G401 (cell line): ENCODE measurements around the gene RPEL1. TPM values are rescaled to one million over a fixed set of nuclear protein-coding genes. Genes with fewer than 3 reads are reported as not detected.

Experiments used
- DNase-seq: peaks from one replicate; pipeline ENCODE4 v3.0.0-alpha.2; 2015; ENCODE audit warnings: low spot score
- in situ Hi-C: cut with HindIII; loops from 2 replicates; pipeline ENCODE4 v1.10.0; 2016; ENCODE audit warnings: low sequenced_read_pairs, mixed read lengths
- total RNA-seq: library from RNA; depleted of rRNA; stranded (reverse); fragments of >200 nt; shearing (Covaris generic); gene quantifications from 2 replicates; pipeline ENCODE4 v1.2.3, GENCODE V29; 2014; rRNA removed

Gene RPEL1
- total RNA-seq, 1 experiment from 2014 or later, result 0.03 TPM

DNA sequence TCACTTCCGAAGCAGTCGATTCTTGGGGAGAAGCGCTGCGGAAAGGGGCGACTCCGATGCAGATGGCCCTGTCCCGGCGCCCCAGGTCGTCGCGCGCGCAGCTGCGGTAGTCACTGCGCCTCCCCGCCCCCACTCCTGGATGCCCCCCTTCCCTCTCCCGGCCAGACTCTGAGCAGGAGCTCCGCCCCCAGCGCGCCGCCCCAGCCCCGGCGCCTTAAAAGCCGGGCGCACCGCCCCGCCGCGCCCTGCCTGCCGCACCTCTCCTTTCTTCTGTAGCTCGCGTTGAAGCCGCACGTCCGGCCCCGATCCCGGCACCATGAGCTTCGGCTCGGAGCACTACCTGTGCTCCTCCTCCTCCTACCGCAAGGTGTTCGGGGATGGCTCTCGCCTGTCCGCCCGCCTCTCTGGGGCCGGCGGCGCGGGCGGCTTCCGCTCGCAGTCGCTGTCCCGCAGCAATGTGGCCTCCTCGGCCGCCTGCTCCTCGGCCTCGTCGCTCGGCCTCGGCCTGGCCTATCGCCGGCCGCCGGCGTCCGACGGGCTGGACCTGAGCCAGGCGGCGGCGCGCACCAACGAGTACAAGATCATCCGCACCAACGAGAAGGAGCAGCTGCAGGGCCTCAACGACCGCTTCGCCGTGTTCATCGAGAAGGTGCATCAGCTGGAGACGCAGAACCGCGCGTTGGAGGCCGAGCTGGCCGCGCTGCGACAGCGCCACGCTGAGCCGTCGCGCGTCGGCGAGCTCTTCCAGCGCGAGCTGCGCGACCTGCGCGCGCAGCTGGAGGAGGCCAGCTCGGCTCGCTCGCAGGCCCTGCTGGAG lies 31.4 kb downstream of the RPEL1 start, which contains the start of gene INA:
Gene INA (plus strand): TSS at position 243 of the 817 bp plus-strand sequence. CDS start 74 bp downstream, at position 317.
- in situ Hi-C loops, result no loop called here
- peak; percentile 84 for DNase-seq

DNA sequence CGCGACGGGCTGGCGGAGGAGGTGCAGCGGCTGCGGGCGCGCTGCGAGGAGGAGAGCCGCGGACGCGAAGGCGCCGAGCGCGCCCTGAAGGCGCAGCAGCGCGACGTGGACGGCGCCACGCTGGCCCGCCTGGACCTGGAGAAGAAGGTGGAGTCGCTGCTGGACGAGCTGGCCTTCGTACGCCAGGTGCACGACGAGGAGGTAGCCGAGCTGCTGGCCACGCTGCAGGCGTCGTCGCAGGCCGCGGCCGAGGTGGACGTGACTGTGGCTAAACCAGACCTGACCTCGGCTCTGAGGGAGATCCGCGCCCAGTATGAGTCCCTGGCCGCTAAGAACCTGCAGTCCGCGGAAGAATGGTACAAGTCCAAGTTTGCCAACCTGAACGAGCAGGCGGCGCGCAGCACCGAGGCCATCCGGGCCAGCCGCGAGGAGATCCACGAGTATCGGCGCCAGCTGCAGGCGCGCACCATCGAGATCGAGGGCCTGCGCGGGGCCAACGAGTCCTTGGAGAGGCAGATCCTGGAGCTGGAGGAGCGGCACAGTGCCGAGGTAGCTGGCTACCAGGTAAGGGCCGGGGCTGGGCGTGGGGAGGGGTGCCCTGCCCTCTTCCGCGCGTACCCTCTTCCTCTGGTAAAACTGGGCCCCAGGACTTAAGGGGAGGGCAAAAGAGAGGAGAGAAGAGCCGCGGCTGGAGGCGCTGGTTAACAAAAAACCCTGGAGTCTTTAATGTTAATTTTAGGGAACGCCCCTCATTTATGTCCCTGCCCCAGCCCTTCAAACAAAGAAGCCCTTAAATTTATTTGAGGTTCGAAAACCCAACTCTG lies 32.2 kb downstream of the RPEL1 start:
- in situ Hi-C loops, result no loop called here
- DNase-seq, result peak; percentile 50

DNA sequence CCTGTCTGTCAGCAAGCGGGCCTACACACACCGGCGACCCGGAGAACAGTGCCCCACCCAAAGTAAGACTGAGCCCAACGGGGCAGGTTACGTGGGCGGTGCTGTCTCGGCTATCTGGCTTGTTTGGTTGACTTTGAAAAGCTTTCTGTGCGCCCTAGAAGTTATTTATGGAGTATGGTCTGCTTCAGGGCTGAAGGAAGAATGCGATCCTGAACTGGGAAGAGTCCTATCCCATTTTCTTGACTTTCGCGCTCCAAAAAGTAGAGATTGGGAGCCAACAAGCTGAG lies 32.8 kb downstream of the RPEL1 start:
- peak; percentile 47 for DNase-seq
- in situ Hi-C loops, result no loop called here

DNA sequence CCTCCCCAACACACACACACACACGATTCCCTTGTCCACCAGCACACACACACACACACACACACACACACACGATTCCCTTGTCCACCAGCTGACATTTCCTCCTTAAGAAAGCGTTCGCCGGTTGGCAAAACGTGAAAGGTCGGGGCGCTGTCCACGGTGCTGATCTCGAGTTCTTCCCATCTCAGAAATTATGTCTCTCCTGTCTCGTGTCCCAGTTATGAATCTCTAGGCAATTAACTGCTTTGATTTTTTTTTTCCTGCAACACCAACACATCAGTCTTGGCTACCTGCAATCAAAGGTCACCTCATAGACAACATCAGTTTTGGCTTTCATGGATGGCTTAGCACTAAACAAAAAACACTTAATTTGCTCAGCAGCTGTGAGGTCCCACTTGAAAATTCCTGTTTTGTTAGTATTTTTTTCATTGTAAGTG lies 33.2 kb downstream of the RPEL1 start:
- peak; percentile 40 for DNase-seq
- in situ Hi-C loops, result no loop called here

DNA sequence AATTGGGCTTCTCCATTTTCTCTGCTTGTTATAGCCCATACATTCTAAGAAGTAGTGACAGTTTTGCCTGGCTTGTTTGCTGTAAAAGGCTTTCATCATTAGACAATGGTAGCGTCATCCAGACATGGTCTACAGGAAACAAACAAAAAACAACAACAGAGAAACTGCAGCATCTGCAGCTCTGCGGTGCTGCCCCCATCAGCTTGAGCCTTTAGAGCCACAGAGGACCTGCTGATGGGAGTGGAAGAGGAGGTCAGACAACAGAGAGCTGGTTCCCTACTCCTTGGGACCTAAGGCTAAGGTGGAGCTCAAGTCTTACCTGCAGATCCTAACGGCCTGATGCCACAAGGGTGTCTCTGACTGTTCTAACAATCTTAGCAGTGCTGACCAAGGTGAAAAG lies 34.3 kb downstream of the RPEL1 start:
- in situ Hi-C loops, result no loop called here
- DNase-seq, result peak; percentile 54

DNA sequence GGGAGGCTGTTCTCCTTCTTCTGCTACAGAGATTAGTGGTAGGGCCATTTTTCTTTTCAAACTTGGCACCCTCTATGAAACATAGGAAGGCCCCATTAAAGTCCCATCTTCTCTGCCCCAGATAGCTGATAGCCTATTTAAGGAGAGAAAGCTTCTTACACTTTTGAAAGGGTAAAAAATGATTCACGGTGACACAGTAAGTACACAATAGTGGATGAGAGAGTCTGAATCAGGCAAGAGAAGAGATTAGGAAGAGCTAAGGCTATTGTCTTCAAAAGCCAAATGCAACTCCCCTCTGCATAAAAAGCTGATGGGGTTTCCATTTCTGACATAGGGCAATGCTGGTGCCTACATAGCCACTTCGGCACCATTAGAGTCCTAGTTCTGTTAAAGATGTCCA lies 34.8 kb downstream of the RPEL1 start:
- DNase-seq, result peak; percentile 38
- in situ Hi-C loops, result no loop called here

DNA sequence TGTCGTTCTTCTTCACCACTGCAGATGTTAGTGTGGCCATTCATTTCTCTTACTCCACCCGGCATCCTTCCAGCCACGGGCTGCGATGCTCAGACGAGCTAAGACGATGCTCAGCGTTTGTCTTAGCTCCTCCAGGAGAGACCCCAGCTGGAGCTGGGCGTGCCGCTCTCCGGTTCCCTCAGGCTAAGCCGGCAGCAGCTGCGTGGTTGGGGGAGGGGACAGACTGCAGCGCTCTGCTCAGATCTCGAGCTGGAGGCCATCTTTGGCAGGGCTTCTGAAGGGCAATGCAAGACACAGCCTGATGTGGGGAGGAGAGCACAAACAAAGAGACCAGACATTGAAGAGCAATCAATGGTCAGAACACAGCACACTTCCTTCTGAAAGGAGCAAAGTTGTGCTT lies 36.1 kb downstream of the RPEL1 start:
- DNase-seq, result peak; percentile 83
- in situ Hi-C loops, result no loop called here

DNA sequence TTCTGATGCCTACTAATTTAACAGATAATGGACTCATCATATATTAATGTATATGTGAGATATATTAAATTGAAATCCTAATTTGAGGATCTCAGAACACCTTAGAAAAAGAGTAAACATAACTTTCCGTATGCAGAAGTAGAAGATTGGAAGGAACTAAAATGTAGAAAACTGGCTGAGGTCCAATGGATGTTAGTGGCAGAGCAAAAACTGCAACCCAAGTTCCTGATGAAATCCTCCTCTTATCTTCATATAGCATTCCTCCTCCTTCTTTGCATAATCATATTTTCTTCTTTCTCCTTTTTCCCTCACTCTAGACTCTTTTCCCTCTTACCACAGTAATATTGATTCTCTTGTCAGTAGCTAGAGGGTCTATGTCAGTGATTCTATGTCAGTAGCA lies 37.3 kb downstream of the RPEL1 start:
- in situ Hi-C loops, result no loop called here
- DNase-seq, result peak; percentile 14

DNA sequence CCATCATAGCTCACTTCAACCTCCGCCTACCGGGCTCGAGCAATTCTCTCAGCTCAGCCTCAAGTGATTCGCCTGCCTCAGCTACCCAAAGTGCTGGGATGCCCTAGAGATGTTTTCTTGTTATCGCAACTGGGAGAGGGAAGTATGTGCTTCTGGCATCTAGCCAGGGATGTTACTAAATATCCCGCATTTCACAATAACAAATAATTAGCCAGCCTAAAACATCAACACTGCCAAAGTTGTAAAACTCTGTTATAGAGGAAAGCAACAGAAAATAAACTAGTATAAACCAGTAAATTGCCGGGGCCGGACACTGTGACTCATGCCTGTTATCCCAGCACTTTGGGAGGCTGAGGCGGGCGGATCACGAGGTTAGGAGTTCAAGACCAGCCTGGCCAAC lies 38.5 kb downstream of the RPEL1 start:
- no peak for DNase-seq

DNA sequence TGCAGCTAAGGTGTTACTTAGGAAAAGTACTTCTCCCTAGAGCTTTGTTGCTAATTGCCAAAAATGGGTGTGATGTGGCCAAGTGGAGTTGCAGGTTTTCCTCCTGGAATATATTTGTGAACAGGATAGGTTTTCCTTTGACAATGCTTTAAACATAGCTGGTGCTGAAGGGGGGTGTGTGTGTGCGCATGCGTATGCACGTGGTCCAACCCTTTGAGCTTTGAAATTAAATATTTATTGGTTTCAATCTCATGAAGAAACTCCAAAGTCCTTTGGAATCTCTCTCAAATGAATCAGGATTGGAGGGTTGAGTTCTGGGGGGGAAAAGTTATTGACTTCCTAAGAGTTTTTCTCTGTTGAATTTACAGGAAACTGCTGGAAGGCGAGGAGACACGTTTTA lies 42.3 kb downstream of the RPEL1 start:
- in situ Hi-C loops, result no loop called here
- DNase-seq, result no peak

More for the DNA sequence above, 38.5 kb downstream of the RPEL1 start:
- in situ Hi-C loops, result no loop called here

DNA sequence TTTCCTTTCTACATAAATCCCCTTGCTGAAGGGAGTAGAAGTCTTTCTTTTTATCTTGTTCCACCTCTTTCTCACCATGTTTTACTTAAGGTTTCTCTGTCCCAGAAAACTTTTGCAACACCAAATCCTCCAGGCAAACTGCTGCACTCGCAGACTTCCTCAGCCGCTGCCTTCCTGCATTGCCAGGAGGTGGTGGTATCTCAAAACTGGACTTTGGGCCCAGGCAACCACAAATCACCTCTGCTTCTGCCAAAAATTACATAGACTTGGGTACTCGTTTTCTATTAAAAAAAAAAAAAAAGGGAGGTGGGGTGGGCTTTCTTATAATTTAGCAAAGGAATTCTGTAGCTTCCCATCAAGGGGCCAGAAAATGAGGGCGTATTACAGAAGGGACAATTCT lies 45.9 kb downstream of the RPEL1 start:
- in situ Hi-C loops, result no loop called here
- no peak for DNase-seq

DNA sequence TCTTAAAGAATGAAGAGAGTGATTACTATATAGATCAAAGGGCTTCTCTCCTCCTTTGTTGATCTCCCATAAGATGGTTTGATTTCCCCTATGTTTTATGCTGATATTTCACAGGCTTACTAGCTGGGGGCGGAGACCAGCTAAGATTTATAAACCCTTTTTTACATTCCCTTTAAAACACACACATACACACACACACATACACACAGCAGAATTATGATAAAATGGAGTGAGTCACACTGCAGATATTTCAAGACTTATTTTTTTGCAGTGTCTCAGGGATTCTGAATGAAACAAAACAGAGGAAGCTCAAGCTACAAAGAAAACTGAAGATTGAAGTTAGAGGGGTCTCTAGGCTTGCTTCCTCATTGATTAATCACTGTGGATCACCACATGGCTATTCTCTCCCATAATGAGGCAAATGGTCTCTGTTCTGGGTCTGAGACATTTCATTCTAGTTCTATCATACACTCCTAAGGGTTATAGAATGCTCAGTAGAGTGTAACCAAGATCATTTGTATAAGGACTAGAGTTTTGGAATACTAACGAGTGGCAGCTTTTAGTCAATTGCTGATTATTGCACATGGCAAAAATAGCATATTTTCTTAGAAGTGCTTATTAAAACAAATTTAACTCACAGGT lies 49.8 kb downstream of the RPEL1 start:
- in situ Hi-C loops, result no loop called here
- no peak for DNase-seq

Other genes with a start within 250 kb of the RPEL1 start
- 71.2 and 121 TPM in 2 replicates for gene NT5C2, start 52.6 kb upstream of the RPEL1 start, total RNA-seq
- 26.6 and 41.8 TPM in 2 replicates for gene INA, start 31.3 kb downstream of the RPEL1 start, total RNA-seq
- gene PCGF6, start 105.3 kb downstream of the RPEL1 start, total RNA-seq, result 22.6 and 37.2 TPM in 2 replicates
- 10.2 and 11.9 TPM in 2 replicates for gene TAF5, start 122.1 kb downstream of the RPEL1 start, total RNA-seq
- 274 and 320 TPM in 2 replicates for gene ATP5MK, start 150.6 kb downstream of the RPEL1 start, total RNA-seq
- 42.4 and 60.6 TPM in 2 replicates for gene PDCD11, start 150.7 kb downstream of the RPEL1 start, total RNA-seq
- gene CALHM2, start 206.5 kb downstream of the RPEL1 start, total RNA-seq, result 0.68 and 2.0 TPM in 2 replicates
- gene CALHM1, start 213.0 kb downstream of the RPEL1 start, total RNA-seq, result not detected in 2 replicates
- gene CALHM3, start 233.4 kb downstream of the RPEL1 start, total RNA-seq, result not detected in 2 replicates
- 0.68 and 0.95 TPM in 2 replicates for gene NEURL1, start 247.8 kb downstream of the RPEL1 start, total RNA-seq